Neural cell (in vitro differentiated cells): ENCODE measurements around the gene DEAF1.

ENCODE experiments used
- EP300 ChIP-seq: fragments of 450-650 bp; conservative IDR thresholded peaks from 2 replicates; pipeline ENCODE4 v1.6.1; 2014; ENCODE audit warnings: antibody characterized with exemption, mild to moderate bottlenecking, moderate library complexity; ENCODE audit not compliant: poor library complexity, severe bottlenecking
- EZH2 ChIP-seq: fragments of 200-600, 300-800 bp; shearing (Covaris generic), sonication (generic); IDR thresholded peaks from 2 replicates; pipeline ENCODE4 v1.6.1; 2014; ENCODE audit warnings: antibody characterized with exemption, low read length, borderline replicate concordance, mild to moderate bottlenecking; ENCODE audit not compliant: insufficient read depth, poor library complexity, severe bottlenecking
- MXI1 ChIP-seq: fragments of 450-650 bp; conservative IDR thresholded peaks from 2 replicates; pipeline ENCODE4 v1.6.1; 2014; ENCODE audit warnings: antibody characterized with exemption, mild to moderate bottlenecking; ENCODE audit not compliant: poor library complexity, severe bottlenecking
- POLR2AphosphoS5 ChIP-seq: IDR thresholded peaks from 2 replicates; pipeline ENCODE4 v1.6.1; 2012
- RAD21 ChIP-seq: fragments of 450-650 bp; conservative IDR thresholded peaks from 2 replicates; pipeline ENCODE4 v1.6.1; 2014; ENCODE audit warnings: antibody characterized with exemption, mild to moderate bottlenecking, moderate library complexity
- REST ChIP-seq: IDR thresholded peaks from 2 replicates; pipeline ENCODE4 v1.6.1; 2012; ENCODE audit warnings: borderline replicate concordance
- SMC3 ChIP-seq: fragments of 450-650 bp; conservative IDR thresholded peaks from 2 replicates; pipeline ENCODE4 v1.6.1; 2014; ENCODE audit warnings: antibody characterized with exemption, mild to moderate bottlenecking, moderate library complexity; ENCODE audit not compliant: poor library complexity
- TAF1 ChIP-seq: IDR thresholded peaks from 2 replicates; pipeline ENCODE4 v1.6.1; 2012; ENCODE audit warnings: low read depth
- TF ChIP-seq, protein P1 (sequence below): fragments of 450-650 bp; IDR thresholded peaks from 2 replicates; pipeline ENCODE4 v1.5.1; 2014; ENCODE audit warnings: antibody characterized with exemption, mild to moderate bottlenecking, moderate library complexity; ENCODE audit not compliant: poor library complexity, severe bottlenecking

DNA sequence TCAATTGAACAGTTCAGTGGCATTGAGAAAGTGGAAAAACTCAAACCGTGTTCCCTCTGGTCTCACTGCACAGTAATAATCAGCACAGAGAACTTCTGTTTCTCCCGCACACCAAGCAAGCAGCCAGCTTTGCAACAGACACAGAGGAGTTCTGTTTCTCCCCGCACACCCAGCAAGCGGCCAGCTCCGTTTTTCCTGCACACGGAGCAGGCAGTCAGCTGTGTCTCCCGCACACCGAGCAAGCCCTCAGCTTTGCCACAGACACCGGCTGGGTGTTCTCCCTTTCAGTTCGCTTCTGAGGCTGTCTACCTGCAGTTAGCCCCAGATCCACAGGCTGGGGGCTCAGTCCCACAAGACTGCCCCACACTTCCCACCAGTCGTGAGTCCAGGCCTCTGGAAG lies 42.3 kb upstream of the DEAF1 start:
- TF ChIP-seq EP300 (no peak), EZH2 (no peak), POLR2AphosphoS5 (no peak), RAD21 (no peak), TAF1 (no peak), REST (no peak), SMC3 (no peak), MXI1 (no peak)
- TF ChIP-seq, protein P1, sequence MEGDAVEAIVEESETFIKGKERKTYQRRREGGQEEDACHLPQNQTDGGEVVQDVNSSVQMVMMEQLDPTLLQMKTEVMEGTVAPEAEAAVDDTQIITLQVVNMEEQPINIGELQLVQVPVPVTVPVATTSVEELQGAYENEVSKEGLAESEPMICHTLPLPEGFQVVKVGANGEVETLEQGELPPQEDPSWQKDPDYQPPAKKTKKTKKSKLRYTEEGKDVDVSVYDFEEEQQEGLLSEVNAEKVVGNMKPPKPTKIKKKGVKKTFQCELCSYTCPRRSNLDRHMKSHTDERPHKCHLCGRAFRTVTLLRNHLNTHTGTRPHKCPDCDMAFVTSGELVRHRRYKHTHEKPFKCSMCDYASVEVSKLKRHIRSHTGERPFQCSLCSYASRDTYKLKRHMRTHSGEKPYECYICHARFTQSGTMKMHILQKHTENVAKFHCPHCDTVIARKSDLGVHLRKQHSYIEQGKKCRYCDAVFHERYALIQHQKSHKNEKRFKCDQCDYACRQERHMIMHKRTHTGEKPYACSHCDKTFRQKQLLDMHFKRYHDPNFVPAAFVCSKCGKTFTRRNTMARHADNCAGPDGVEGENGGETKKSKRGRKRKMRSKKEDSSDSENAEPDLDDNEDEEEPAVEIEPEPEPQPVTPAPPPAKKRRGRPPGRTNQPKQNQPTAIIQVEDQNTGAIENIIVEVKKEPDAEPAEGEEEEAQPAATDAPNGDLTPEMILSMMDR: no peak
